Natural killer cell treated with Interleukin-12 subunit alpha and Interleukin-12 subunit beta and Interleukin-15 and Interleukin-18, amount 100 ng/mL, for 72 hours (primary cell): ENCODE measurements around the gene CLDN8. TPM values are rescaled to one million over a fixed set of nuclear protein-coding genes. Genes with fewer than 3 reads are reported as not detected.

ENCODE experiments used
- ATAC-seq, 2 donors: fragments of 150-1000 bp; cut with Tn5 transposase in 1 of 2; sonication (Bioruptor Pico), chemical (Tn5 transposase) in 1 of 2; 2 replicates each; pipeline ENCODE4 v1.10.0; 2021
- DNase-seq: peaks from one replicate; pipeline ENCODE4 v3.0.0; 2022; ENCODE audit warnings: low spot score
- H3K27ac Mint-ChIP-seq, 2 donors: 1 replicate in 1 of 2; 2 replicates in 1 of 2; pipeline ENCODE4 v1.8.0; 2022; ENCODE audit warnings: mixed read lengths in 2 of 2, mild to moderate bottlenecking in 1 of 2, moderate library complexity in 1 of 2
- H3K27me3 Mint-ChIP-seq, 2 donors: 1 replicate in 1 of 2; 2 replicates in 1 of 2; pipeline ENCODE4 v1.8.0; 2022; ENCODE audit warnings: mixed read lengths in 2 of 2
- H3K36me3 Mint-ChIP-seq: one replicate; pipeline ENCODE4 v1.8.0; 2022; ENCODE audit warnings: mixed read lengths
- H3K4me1 Mint-ChIP-seq, 2 donors: 1 replicate in 1 of 2; 2 replicates in 1 of 2; pipeline ENCODE4 v1.8.0; 2022; ENCODE audit warnings: low read depth in 2 of 2, mixed read lengths in 2 of 2, mild to moderate bottlenecking in 1 of 2
- H3K4me3 Mint-ChIP-seq: one replicate; pipeline ENCODE4 v1.8.0; 2022; ENCODE audit warnings: mixed read lengths
- H3K9me3 Mint-ChIP-seq: 2 replicates; pipeline ENCODE4 v1.8.0; 2022; ENCODE audit warnings: mixed read lengths
- total RNA-seq, 2 donors: library from RNA; stranded (reverse); gene quantifications; one replicate each; pipeline ENCODE4 v1.2.3, GENCODE V29; 2022

CLDN8 gene
- total RNA-seq, 2 donors from 2014 or later = not detected

DNA sequence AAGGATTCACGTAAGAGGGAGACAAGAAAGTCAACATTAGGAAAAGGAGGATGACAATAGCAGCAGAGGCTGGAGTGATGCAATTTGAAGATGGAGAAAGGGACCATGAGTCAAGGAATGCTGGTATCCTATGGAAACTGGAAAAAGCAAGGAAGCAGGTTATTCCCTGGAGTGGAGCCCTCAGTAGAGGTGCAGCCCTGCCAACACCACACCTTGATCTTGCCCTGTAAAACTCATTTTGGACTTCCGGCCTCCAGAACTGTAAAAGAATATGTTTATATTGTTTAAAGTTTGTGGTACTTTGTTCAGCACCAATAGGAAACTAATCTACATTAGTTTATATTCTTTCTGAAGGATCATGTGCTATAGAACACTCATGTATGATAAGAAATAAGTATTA is 29.7 kb downstream of the CLDN8 start:
- no peaks in the 10 kb centered on the region for H3K36me3 Mint-ChIP-seq
- DNase-seq = no peak
- H3K9me3 Mint-ChIP-seq = peaks cover 9% of the 10 kb centered on the region
- H3K27me3 Mint-ChIP-seq = no peaks in the 10 kb centered on the region
- H3K4me1 Mint-ChIP-seq = no peaks in the 10 kb centered on the region
- H3K4me3 Mint-ChIP-seq = no peak overlapping the region
- ATAC-seq = no peak
- H3K27ac Mint-ChIP-seq = no peak overlapping the region

DNA sequence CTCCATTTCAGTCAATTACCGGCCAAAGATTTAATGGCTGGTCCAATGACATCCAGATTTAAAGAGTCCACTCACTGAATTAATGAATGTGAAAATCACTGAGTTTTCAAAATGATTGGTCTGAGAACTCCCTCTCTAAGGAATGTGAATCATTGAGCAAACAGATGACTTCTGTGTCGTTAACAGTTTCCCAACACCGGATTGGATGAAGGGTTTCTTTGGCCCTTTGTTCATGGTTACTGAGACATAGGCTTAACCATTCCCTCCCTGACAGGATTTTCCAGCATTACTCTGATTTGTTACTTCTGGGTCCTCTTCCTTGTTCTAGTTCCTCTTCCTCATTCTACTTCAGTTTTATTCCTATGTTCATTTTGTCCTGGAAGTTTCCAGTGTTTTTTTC is 47.8 kb downstream of the CLDN8 start:
- DNase-seq = no peak

DNA sequence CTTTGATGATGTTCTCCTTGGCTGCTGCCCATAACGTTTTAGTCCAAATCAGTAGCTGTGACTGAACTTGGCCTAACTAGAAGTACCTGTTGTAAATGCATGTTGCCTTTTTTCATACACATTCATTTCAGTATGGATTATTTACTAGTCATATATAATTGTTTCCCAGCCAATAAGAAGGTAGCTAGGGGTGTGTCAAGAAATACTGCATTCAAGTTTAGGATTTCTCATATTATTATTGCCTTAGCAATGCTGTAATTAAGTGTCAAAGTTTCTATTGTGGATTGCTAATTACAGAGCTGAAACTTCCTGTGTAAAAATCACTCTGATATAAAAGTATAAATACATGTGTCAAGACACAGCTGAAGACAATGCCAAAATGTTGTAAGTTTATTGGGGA is 49.2 kb downstream of the CLDN8 start, which contains the start of gene CLDN17:
CLDN17 (minus strand) TSS at position 101 of the 400 bp plus-strand sequence. CDS start 188 bp downstream, outside the sequence.
- no peak within 1 kb of the TSS for H3K4me3 Mint-ChIP-seq
- no peaks in the 10 kb centered on the region for H3K4me1 Mint-ChIP-seq
- H3K9me3 Mint-ChIP-seq = peaks cover 22% of the 10 kb centered on the region
- H3K27me3 Mint-ChIP-seq = no peaks in the 10 kb centered on the region
- no peak for DNase-seq
- ATAC-seq = no peak
- H3K36me3 Mint-ChIP-seq = no peaks in the 10 kb centered on the region
- no peak within 1 kb of the TSS for H3K27ac Mint-ChIP-seq

More for the DNA sequence above, 47.8 kb downstream of the CLDN8 start:
- no peak for ATAC-seq
- H3K9me3 Mint-ChIP-seq = peaks cover 22% of the 10 kb centered on the region
- no peaks in the 10 kb centered on the region for H3K4me1 Mint-ChIP-seq
- H3K27me3 Mint-ChIP-seq = no peaks in the 10 kb centered on the region
- no peaks in the 10 kb centered on the region for H3K36me3 Mint-ChIP-seq
- H3K4me3 Mint-ChIP-seq = no peak overlapping the region
- no peak overlapping the region for H3K27ac Mint-ChIP-seq

DNA sequence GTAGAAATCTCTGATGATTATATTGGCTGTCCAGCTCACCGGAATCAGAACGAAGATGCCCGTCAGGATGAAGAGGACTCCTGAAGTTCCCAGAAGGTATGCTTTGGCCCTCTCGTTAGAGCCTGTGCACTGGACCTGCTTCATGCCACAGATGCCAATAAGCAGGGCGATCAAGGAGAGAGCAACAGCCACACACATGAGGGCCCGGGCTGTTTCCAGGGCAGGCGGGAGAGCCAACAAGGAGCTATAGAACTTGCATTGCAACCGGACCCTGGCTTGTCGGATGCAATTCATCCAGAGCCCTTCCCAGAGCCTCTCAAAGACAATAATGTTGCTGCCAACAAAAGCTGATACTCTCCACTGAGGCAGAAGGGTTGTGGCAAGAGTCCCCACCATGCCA is 49.7 kb downstream of the CLDN8 start:
- H3K27ac Mint-ChIP-seq = no peak overlapping the region

DNA sequence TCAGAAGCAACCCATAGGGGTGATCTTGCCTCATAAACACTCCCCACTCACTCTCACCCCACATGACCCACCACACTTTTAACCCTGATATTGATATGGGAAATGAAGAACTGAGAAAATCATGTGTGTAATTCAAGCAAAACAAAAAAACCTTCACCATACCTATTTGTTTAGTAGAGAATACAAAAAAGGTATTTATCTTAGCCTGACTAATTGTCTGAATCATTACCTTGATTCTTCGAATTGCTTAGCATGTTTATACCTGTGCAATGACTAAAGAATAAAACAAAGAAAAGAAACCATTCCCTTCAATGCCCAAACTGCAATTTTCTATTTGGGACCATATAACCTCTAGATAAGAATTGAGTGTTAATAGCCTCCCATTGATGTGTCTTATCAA is 51.1 kb downstream of the CLDN8 start:
- no peaks in the 10 kb centered on the region for H3K4me1 Mint-ChIP-seq
- no peak overlapping the region for H3K27ac Mint-ChIP-seq
- no peak overlapping the region for H3K4me3 Mint-ChIP-seq
- DNase-seq = no peak
- H3K9me3 Mint-ChIP-seq = peaks cover 12% of the 10 kb centered on the region
- ATAC-seq = no peak
- no peaks in the 10 kb centered on the region for H3K27me3 Mint-ChIP-seq
- no peaks in the 10 kb centered on the region for H3K36me3 Mint-ChIP-seq

More for the DNA sequence above, 49.7 kb downstream of the CLDN8 start:
- Mint-ChIP-seq H3K36me3 (no peaks in the 10 kb centered on the region), H3K4me1 (no peaks in the 10 kb centered on the region), H3K9me3 (peaks cover 22% of the 10 kb centered on the region), H3K27me3 (no peaks in the 10 kb centered on the region), H3K4me3 (no peak overlapping the region)
- ATAC-seq (no peak), DNase-seq (no peak)

Other genes with a start within 250 kb of the CLDN8 start
- gene CLDN17, start 49.3 kb downstream of the CLDN8 start, total RNA-seq = not detected
- gene KRTAP24-1, start 66.9 kb upstream of the CLDN8 start, total RNA-seq = not detected
- not detected for gene KRTAP25-1, start 73.4 kb upstream of the CLDN8 start, total RNA-seq
- gene KRTAP26-1, start 104.2 kb upstream of the CLDN8 start, total RNA-seq = not detected
- gene KRTAP27-1, start 121.6 kb upstream of the CLDN8 start, total RNA-seq = not detected
- not detected for gene KRTAP23-1, start 132.5 kb upstream of the CLDN8 start, total RNA-seq
- gene KRTAP13-2, start 156.2 kb upstream of the CLDN8 start, total RNA-seq = not detected
- not detected for gene KRTAP13-1, start 179.9 kb upstream of the CLDN8 start, total RNA-seq
- not detected for gene KRTAP13-3, start 209.8 kb upstream of the CLDN8 start, total RNA-seq
- gene KRTAP13-4, start 214.1 kb upstream of the CLDN8 start, total RNA-seq = not detected
- gene KRTAP15-1, start 224.2 kb upstream of the CLDN8 start, total RNA-seq = not detected